Measurements from ENCODE around the gene HPS4.

The HPS4 gene

GRCh38 chr22:26502688-26503561, 19.3 kb upstream of the HPS4 start:
- peak; percentile 43 for DNase-seq
- in situ Hi-C loops (cut with HindIII; ENCODE audit: low pct_ligation_motif_present, low pct_unique_long_range_greater_than_20kb, low sequenced_read_pairs): no loop called here

- no peak for DNase-seq
- in situ Hi-C loops (cut with HindIII; ENCODE audit: low pct_ligation_motif_present, low pct_unique_long_range_greater_than_20kb, low sequenced_read_pairs): no loop called here
These were observed 18.4 kb upstream of the HPS4 start for GRCh38 chr22:26501996-26502395.

GRCh38 chr22:26499188-26499703, 15.7 kb upstream of the HPS4 start:
- in situ Hi-C loops (cut with HindIII; ENCODE audit: low pct_ligation_motif_present, low pct_unique_long_range_greater_than_20kb, low sequenced_read_pairs): no loop called here
- DNase-seq: no peak

GRCh38 chr22:26496456-26496855, 12.9 kb upstream of the HPS4 start:
- in situ Hi-C loops (cut with HindIII; ENCODE audit: low pct_ligation_motif_present, low pct_unique_long_range_greater_than_20kb, low sequenced_read_pairs): no loop called here
- no peak for DNase-seq

GRCh38 chr22:26494506-26494905, 10.9 kb upstream of the HPS4 start:
- DNase-seq: no peak
- in situ Hi-C loops (cut with HindIII; ENCODE audit: low pct_ligation_motif_present, low pct_unique_long_range_greater_than_20kb, low sequenced_read_pairs): no loop called here

- in situ Hi-C loops (cut with HindIII; ENCODE audit: low pct_ligation_motif_present, low pct_unique_long_range_greater_than_20kb, low sequenced_read_pairs): no loop called here
- DNase-seq: no peak
These were observed 8.6 kb upstream of the HPS4 start for GRCh38 chr22:26492220-26492619.

- in situ Hi-C loops (cut with HindIII; ENCODE audit: low pct_ligation_motif_present, low pct_unique_long_range_greater_than_20kb, low sequenced_read_pairs): no loop called here
- no peak for DNase-seq
These were observed 6.0 kb upstream of the HPS4 start for GRCh38 chr22:26489447-26490036.

- no peak for DNase-seq
- in situ Hi-C loops (cut with HindIII; ENCODE audit: low pct_ligation_motif_present, low pct_unique_long_range_greater_than_20kb, low sequenced_read_pairs): no loop called here
These were observed 4.4 kb upstream of the HPS4 start for GRCh38 chr22:26487996-26488395.

- DNase-seq: no peak
- in situ Hi-C loops (cut with HindIII; ENCODE audit: low pct_ligation_motif_present, low pct_unique_long_range_greater_than_20kb, low sequenced_read_pairs): no loop called here
These were observed 2.8 kb upstream of the HPS4 start for GRCh38 chr22:26486394-26486793.

GRCh38 chr22:26485806-26486390, 2.3 kb upstream of the HPS4 start:
- DNase-seq: no peak
- in situ Hi-C loops (cut with HindIII; ENCODE audit: low pct_ligation_motif_present, low pct_unique_long_range_greater_than_20kb, low sequenced_read_pairs): no loop called here

- in situ Hi-C loops (cut with HindIII; ENCODE audit: low pct_ligation_motif_present, low pct_unique_long_range_greater_than_20kb, low sequenced_read_pairs): no loop called here
- DNase-seq: no peak
These were observed 1.4 kb upstream of the HPS4 start for GRCh38 chr22:26485013-26485412.

- no peak for DNase-seq
- in situ Hi-C loops (cut with HindIII; ENCODE audit: low pct_ligation_motif_present, low pct_unique_long_range_greater_than_20kb, low sequenced_read_pairs): no loop called here
These were observed 750 bp upstream of the HPS4 start for GRCh38 chr22:26484360-26484706.

GRCh38 chr22:26483043-26483438, 542 bp downstream of the HPS4 start:
- in situ Hi-C loops (cut with HindIII; ENCODE audit: low pct_ligation_motif_present, low pct_unique_long_range_greater_than_20kb, low sequenced_read_pairs): no loop called here
- DNase-seq: no peak

GRCh38 chr22:26482161-26482560, 1.4 kb downstream of the HPS4 start:
- in situ Hi-C loops (cut with HindIII; ENCODE audit: low pct_ligation_motif_present, low pct_unique_long_range_greater_than_20kb, low sequenced_read_pairs): no loop called here

GRCh38 chr22:26481694-26482093, 1.9 kb downstream of the HPS4 start:
- in situ Hi-C loops (cut with HindIII; ENCODE audit: low pct_ligation_motif_present, low pct_unique_long_range_greater_than_20kb, low sequenced_read_pairs): no loop called here
- no peak for DNase-seq

More at GRCh38 chr22:26482161-26482560, 1.4 kb downstream of the HPS4 start:
- no peak for DNase-seq

- in situ Hi-C loops (cut with HindIII; ENCODE audit: low pct_ligation_motif_present, low pct_unique_long_range_greater_than_20kb, low sequenced_read_pairs): no loop called here
- DNase-seq: no peak
These were observed 2.4 kb downstream of the HPS4 start for GRCh38 chr22:26481112-26481693.

GRCh38 chr22:26480611-26480932, 3.0 kb downstream of the HPS4 start:
- no peak for DNase-seq
- in situ Hi-C loops (cut with HindIII; ENCODE audit: low pct_ligation_motif_present, low pct_unique_long_range_greater_than_20kb, low sequenced_read_pairs): no loop called here

GRCh38 chr22:26479792-26480610, 3.6 kb downstream of the HPS4 start:
- in situ Hi-C loops (cut with HindIII; ENCODE audit: low pct_ligation_motif_present, low pct_unique_long_range_greater_than_20kb, low sequenced_read_pairs): no loop called here
- DNase-seq: no peak

Data from ACHN (cell line).